OCI-M2 (cell line): ENCODE results near the gene PSMD8.
"Not testable (repeated sequence)": the region's sequence is repeated elsewhere in the genome, so short reads cannot be mapped to it uniquely, and the experiment has no call there.

Source experiments
- DNase-seq: peaks from one replicate; lab custom pipeline; 2025; ENCODE audit not compliant: unreplicated experiment; lab: John Stamatoyannopoulos, UW

The PSMD8 gene

GRCh38 chr19:38409631-38410133 is 35.3 kb downstream of the PSMD8 start:
- no peak for DNase-seq

GRCh38 chr19:38410407-38410806 is 36.0 kb downstream of the PSMD8 start:
- DNase-seq = not testable (repeated sequence)

GRCh38 chr19:38411041-38411712 is 36.8 kb downstream of the PSMD8 start:
- DNase-seq = no peak

- not testable (repeated sequence) for DNase-seq
These were observed 37.5 kb downstream of the PSMD8 start for GRCh38 chr19:38411898-38412297.

GRCh38 chr19:38412491-38412890 is 38.1 kb downstream of the PSMD8 start:
- no peak for DNase-seq

GRCh38 chr19:38412961-38413360 is 38.6 kb downstream of the PSMD8 start:
- peak; percentile 95 for DNase-seq

GRCh38 chr19:38413416-38413815 is 39.0 kb downstream of the PSMD8 start:
- DNase-seq = no peak

- DNase-seq = no peak
These were observed 42.8 kb downstream of the PSMD8 start for GRCh38 chr19:38417146-38417543.

- no peak for DNase-seq
These were observed 43.5 kb downstream of the PSMD8 start for GRCh38 chr19:38417544-38418506.

GRCh38 chr19:38420935-38421334 is 46.6 kb downstream of the PSMD8 start:
- DNase-seq = no peak

- no peak for DNase-seq
These were observed 47.5 kb downstream of the PSMD8 start for GRCh38 chr19:38421856-38422255.

- DNase-seq = no peak
These were observed 48.1 kb downstream of the PSMD8 start for GRCh38 chr19:38422438-38422837.

- no peak for DNase-seq
These were observed 49.9 kb downstream of the PSMD8 start for GRCh38 chr19:38424272-38424671.

- no peak for DNase-seq
These were observed 50.9 kb downstream of the PSMD8 start for GRCh38 chr19:38425222-38425809.

- DNase-seq = peak; percentile 91
These were observed 51.6 kb downstream of the PSMD8 start, which contains the start of gene RASGRP4 for GRCh38 chr19:38425810-38426466. TSS of gene RASGRP4 (minus strand) at chr19:38426219. CDS start at chr19:38426091, 128 bp downstream.

GRCh38 chr19:38427035-38427677 is 52.8 kb downstream of the PSMD8 start:
- DNase-seq = not testable (repeated sequence)

GRCh38 chr19:38429055-38429810 is 54.9 kb downstream of the PSMD8 start:
- no peak for DNase-seq

GRCh38 chr19:38429811-38430156 is 55.4 kb downstream of the PSMD8 start:
- DNase-seq = no peak

- no peak for DNase-seq
These were observed 56.6 kb downstream of the PSMD8 start for GRCh38 chr19:38430931-38431330.

- DNase-seq = no peak
These were observed 58.9 kb downstream of the PSMD8 start, which contains the start of gene RYR1 for GRCh38 chr19:38433268-38433733. TSS of gene RYR1 (plus strand) at chr19:38433691. CDS start at chr19:38433830, 139 bp downstream.
